GM19395 (cell line): Measurements from ENCODE around the gene HPS5.

Experiments
- ATAC-seq: cut with Tn5 transposase; IDR thresholded peaks from one replicate; pipeline ENCODE4 v1.9.1; 2021; ENCODE audit warnings: mild to moderate bottlenecking, moderate library complexity; ENCODE audit not compliant: unreplicated experiment

The HPS5 gene

GRCh38 chr11:18321578-18321968 lies 367 bp downstream of the HPS5 start:
- ATAC-seq: peak; percentile 5

DNA sequence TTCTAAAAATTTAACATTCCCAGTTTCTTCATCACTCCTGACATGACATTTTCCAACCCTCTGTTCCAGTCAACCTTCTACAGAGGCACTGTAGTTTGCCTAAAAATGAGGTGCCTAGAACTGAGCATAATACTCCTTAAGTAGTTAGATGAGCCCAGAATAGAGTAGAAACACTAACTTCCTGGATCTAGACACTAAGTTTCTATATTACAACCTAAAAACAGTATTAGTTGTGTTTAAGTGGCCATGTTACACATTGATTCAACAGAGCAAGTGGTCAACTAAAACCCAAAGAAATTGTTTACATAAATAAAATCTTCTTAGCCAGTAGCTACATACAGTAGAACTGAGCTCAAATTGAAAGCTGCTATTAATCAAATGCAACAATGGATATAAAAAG lies 1.3 kb downstream of the HPS5 start:
- no peak for ATAC-seq

DNA sequence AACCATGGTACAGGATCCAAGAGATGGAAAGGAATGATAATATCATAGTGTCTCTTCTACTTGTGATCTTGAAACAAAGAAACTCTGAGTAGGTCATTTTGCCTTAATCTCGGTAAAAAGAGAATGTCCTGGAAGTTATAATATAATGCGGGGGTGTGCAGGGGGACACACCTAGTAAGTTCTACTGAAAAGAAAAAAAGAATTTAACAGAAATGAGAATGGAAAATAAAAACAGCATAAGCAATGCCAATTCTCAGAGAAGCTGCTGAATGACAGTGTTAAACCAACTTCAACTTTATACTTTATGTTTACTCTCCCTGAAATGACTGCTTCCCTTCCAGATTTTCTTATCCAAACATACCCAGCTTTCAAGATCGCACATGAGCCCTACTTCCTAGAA lies 2.0 kb downstream of the HPS5 start:
- ATAC-seq: no peak

- ATAC-seq: no peak
These were observed 4.4 kb downstream of the HPS5 start for GRCh38 chr11:18317551-18317950.

DNA sequence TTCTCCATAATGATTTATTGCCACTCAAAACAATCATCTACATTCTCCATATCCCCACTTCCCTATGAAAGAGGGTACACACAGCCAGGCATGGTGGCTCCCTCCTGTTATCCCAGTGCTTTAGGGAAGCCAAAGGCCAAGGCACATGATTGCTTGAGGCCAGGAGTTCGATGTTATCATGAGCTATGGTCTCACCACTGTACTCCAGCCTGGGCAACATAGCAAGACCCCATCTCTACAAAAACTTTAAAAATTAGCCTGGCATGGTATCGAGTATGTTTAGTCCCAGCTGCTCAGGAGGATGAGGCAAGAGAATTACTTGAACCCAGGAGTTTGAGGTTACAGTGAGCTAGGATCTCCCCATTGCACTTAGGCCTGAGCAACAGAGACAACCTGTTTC lies 6.0 kb downstream of the HPS5 start:
- no peak for ATAC-seq

- no peak for ATAC-seq
These were observed 7.0 kb downstream of the HPS5 start for GRCh38 chr11:18314784-18315523.

GRCh38 chr11:18313965-18314763 lies 7.8 kb downstream of the HPS5 start:
- no peak for ATAC-seq

DNA sequence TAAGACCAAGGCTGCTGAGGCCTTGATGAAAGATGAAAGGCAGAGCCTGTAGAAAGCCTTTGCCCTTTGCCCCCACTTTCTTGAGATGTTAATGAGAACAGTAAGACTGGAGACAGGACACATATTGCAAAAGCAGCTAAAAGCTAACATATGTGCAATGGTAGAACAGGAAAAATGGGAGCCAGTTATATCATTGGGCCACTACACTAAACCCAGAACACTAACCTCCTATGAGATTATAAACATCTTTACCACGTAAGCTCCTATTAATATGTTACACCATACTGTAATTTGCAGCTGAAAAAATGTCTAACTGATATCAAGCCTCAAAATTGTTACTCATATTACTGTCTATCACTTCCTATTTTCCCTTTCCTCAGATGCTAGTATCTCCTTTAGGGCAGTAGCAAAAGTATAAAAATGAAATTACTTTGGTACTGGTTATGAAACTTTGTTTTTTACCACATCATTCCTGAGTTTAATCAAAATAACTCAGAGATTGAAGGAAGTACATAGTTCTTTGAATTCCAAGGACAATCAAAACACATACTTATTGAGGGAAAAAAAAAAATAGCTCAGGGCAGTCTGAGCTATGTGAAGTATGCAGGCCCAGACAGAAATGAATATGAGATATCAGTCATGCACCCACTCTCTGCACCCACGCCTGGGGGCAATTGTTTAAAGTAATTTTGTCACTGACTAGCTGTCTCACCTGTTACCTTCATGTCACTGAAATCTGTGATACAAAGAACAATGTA lies 9.1 kb downstream of the HPS5 start:
- no peak for ATAC-seq

DNA sequence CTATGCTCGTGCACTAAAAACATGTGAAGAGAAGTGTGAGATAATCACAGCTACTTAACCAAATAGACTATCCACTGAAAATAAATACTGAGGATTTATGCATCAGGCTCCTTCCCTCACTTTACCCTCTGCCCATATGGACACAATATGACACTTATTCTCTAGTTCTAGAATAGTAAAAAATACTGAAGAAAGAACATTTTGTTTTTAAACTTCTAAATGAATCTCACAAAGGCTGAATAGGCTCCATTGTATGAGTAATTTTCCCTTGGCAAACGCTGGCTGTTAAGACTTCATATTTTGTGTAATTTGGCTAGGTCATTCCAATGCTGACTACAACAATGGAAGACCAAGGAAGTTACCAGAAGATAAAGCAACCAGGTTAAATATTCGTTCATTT lies 9.9 kb downstream of the HPS5 start:
- no peak for ATAC-seq

- peak; percentile 66 for ATAC-seq
These were observed 11.1 kb downstream of the HPS5 start for GRCh38 chr11:18310800-18311340.

- no peak for ATAC-seq
These were observed 12.2 kb downstream of the HPS5 start for GRCh38 chr11:18309691-18310090.

DNA sequence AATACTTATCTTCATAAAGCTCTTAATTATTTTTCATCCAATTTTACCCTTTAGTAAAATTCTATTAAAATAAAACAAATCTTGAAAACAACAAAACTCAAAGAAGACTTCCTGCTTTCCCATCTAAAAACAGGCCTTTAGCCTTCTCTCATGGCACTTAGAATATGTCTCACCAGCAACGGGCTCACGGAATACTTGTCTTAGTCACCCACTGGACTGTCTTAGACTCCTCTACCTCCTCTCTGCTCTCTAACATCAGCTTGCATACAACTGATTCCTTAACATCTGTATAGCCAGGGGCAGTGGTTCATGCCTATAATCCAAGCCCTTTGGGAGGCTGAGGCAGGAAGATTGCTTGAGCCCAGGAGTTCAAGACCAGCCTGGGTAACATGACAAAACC lies 13.7 kb downstream of the HPS5 start:
- no peak for ATAC-seq

DNA sequence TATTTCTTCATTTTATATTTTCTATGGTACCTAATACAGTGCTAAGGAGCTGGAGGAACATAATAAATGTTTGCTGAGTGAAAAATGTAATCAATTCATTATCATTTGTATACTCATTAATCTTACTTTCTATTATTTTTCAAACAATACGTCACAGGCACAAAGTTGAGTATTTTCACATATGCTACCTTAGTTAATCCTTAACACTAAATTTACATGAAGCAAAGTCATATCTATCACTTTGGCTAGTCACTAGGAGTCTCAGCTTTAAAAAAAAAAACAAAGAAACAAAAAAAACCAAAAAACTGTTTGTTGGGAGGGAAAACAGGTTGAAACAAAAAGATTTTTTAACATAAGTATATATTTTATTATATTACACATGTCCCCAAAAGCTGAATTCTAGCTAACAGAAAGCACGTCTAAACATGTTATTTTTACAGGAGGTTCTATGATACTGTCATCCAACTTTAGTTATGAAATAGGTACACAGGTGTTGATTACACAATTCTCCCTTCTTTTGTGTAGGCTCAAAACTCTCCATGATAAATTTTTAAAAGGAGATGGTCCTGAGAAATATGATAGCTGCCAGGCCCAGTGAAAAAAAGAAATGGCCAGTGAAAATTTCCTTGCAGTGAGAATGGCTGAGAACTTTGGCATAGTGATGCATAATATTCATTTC lies 14.3 kb downstream of the HPS5 start:
- ATAC-seq: no peak

GRCh38 chr11:18304745-18305144 lies 17.2 kb downstream of the HPS5 start:
- no peak for ATAC-seq

DNA sequence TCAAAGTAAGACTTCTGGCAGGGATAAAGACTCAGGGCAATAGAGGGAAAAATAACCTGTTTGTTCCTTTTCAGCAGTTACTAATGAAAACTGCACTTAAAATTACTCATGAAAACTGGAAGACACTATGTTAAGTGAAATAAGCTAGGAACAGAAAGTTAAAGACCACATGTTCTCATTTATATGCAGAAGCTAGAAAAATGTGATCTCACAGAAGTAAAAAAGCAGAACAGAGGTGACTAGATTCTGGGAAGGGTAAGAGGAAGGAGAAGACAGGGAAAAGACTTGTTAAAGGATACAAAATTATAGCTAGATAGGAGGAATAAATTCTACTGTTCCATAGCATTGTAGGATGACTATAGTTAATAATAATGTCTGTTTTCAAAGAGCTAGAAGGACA lies 22.2 kb downstream of the HPS5 start:
- ATAC-seq: no peak

DNA sequence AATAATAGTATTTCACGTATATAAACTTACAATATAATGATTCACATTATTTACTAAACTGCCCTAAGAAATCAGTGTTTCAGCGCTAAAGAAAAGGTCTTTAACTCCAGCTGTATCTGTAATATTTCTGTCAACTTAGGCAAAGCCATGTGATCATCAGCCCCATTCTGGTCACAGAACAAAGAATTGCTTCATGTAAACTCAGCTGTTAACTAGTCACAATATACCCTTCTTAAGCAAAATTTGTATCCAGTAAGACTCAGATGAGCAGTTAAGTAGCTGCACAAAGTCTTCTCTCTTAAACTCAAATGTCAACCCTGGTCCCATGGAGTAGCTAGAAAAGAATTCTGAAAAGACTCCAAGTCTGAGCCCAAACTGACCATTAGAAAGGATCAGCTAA lies 26.6 kb downstream of the HPS5 start:
- ATAC-seq: no peak

DNA sequence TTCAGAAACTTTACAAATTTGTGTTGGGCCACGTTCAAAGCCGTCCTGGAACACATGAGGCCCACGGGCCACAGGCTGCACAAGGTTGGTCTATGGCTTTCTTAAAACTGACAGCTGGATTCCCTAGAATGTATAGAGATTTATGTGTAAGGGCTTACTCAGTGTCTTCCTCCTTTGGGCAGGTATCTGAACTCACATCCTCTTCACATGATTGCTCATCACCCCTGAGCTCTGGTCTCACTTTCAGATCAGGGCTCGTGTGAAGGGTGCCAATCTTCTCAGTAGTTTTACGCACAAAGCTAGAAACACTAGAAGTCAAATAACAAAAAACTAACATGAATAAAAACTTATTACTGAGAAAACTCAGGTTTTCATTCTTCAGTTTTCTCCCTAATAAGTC lies 27.1 kb downstream of the HPS5 start:
- peak; percentile 88 for ATAC-seq

GRCh38 chr11:18288911-18289310 lies 33.0 kb downstream of the HPS5 start:
- ATAC-seq: no peak

DNA sequence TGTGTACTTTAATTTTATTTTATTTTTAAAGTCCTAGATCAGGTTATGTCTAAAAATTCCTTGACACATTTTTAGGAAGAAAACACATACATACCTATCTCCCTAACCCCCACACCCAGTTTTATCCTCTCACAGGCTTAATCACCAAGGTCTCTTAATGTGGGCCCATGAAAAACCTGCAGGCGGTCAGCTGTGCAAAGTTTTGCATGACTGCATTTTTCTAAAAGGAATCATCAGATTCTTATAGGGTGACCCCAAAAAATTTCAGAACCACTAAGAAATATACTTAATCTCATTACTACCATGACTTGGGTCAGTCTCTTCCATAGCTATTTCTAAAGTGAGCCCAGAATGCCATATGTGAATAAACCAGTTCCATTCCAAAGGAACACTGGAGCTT lies 36.1 kb downstream of the HPS5 start:
- no peak for ATAC-seq

DNA sequence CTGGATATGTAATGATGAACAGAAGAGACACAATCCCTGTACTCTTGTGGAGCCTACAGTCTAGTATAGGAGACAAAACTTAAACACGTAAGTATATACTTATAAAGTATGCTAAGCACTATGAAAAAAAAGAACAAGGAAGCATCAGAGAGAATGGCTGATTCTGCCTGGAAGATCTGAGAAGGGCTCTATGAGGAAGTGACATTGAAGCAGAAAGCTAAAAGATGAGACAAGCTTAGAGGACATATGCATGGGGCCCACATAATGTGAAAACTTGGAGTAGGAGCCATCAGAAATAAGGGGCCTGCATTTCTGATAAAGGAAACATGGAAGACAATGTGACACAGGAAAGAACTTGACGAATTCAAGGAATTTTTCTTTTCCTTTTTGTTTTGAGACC lies 39.3 kb downstream of the HPS5 start:
- no peak for ATAC-seq
